HG03342 (cell line): ENCODE measurements around the gene CACNA2D2.

Experiments used
- ATAC-seq: cut with Tn5 transposase; IDR thresholded peaks from one replicate; pipeline ENCODE4 v1.9.1; 2021; ENCODE audit warnings: mild to moderate bottlenecking, moderate library complexity; ENCODE audit not compliant: unreplicated experiment

The CACNA2D2 gene

GRCh38 chr3:50502584-50503423 is 630 bp downstream of the CACNA2D2 start:
- no peak for ATAC-seq

GRCh38 chr3:50502225-50502583 is 1.2 kb downstream of the CACNA2D2 start:
- no peak for ATAC-seq

GRCh38 chr3:50495609-50496423 is 7.6 kb downstream of the CACNA2D2 start:
- no peak for ATAC-seq

- no peak for ATAC-seq
These were observed 9.3 kb downstream of the CACNA2D2 start for GRCh38 chr3:50494126-50494525.

- no peak for ATAC-seq
These were observed 9.8 kb downstream of the CACNA2D2 start for GRCh38 chr3:50493623-50494022.

GRCh38 chr3:50493086-50493485 is 10.3 kb downstream of the CACNA2D2 start:
- no peak for ATAC-seq

- no peak for ATAC-seq
These were observed 12.4 kb downstream of the CACNA2D2 start for GRCh38 chr3:50491023-50491422.

GRCh38 chr3:50490424-50490823 is 13.0 kb downstream of the CACNA2D2 start:
- ATAC-seq, result no peak

GRCh38 chr3:50487181-50487580 is 16.3 kb downstream of the CACNA2D2 start:
- ATAC-seq, result no peak

- no peak for ATAC-seq
These were observed 17.1 kb downstream of the CACNA2D2 start for GRCh38 chr3:50486219-50486888.

- no peak for ATAC-seq
These were observed 18.7 kb downstream of the CACNA2D2 start for GRCh38 chr3:50484722-50485121.

- no peak for ATAC-seq
These were observed 20.1 kb downstream of the CACNA2D2 start for GRCh38 chr3:50483374-50483773.

GRCh38 chr3:50481992-50482391 is 21.4 kb downstream of the CACNA2D2 start:
- no peak for ATAC-seq

- no peak for ATAC-seq
These were observed 23.0 kb downstream of the CACNA2D2 start for GRCh38 chr3:50480471-50480870.

- ATAC-seq, result no peak
These were observed 23.9 kb downstream of the CACNA2D2 start for GRCh38 chr3:50479523-50479922.

- ATAC-seq, result no peak
These were observed 24.7 kb downstream of the CACNA2D2 start for GRCh38 chr3:50478671-50479260.

GRCh38 chr3:50478051-50478450 is 25.4 kb downstream of the CACNA2D2 start:
- ATAC-seq, result no peak

GRCh38 chr3:50475348-50475747 is 28.1 kb downstream of the CACNA2D2 start:
- ATAC-seq, result no peak

- ATAC-seq, result no peak
These were observed 28.7 kb downstream of the CACNA2D2 start for GRCh38 chr3:50474717-50475116.

- no peak for ATAC-seq
These were observed 29.7 kb downstream of the CACNA2D2 start for GRCh38 chr3:50473768-50474167.

- ATAC-seq, result no peak
These were observed 30.5 kb downstream of the CACNA2D2 start for GRCh38 chr3:50472958-50473357.
